ENCODE data around the gene MYO1C.

MYO1C gene

DNA sequence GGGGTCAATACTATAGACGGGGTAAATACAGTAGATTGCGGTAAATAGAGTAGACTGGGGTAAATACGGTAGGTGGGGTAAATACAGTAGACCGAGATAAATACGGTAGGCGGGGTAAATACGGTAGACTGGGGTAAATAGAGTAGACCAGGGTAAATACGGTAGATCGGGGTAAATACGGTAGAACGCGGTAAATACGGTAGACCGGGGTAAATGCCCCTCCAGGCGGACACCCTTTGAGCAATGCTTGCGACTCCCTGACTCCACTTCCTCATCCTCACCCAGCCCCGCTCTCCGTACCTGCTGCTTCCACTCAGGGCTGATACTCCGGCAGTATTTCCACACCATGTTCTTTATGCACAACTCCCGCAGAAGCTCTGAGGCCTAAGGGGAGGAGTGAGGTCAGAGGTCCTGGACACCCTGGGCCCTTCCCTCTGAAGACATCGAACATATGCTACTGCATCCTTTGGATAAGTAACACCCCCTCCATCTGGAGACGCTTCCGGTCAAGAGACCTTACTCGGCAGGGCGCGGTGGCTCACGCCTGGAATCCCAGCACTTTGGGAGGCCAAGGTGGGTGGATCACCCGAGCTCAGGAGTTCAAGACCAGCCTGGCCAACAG lies 23.1 kb downstream of the MYO1C start:
- peaks cover 12% of the 10 kb centered on the region; the same call in 1 of the 2 replicates for H3K27me3 ChIP-seq
- H3K27ac ChIP-seq, result no peak overlapping the region
- peaks cover 57% of the 10 kb centered on the region for H4K20me1 ChIP-seq
- H3K9me3 ChIP-seq, result peaks cover 13% of the 10 kb centered on the region
- H3K4me1 ChIP-seq, result peaks cover 56% of the 10 kb centered on the region
- H3K9ac ChIP-seq, result no peak overlapping the region
- peaks cover 61% of the 10 kb centered on the region for H3K36me3 ChIP-seq
- no peak for TF ChIP-seq Cebpa-rat (IDR thresholded peaks at IDR 0.05)
- H3K4me3 ChIP-seq, result no peak overlapping the region
- no peak overlapping the region for H3K4me2 ChIP-seq

DNA sequence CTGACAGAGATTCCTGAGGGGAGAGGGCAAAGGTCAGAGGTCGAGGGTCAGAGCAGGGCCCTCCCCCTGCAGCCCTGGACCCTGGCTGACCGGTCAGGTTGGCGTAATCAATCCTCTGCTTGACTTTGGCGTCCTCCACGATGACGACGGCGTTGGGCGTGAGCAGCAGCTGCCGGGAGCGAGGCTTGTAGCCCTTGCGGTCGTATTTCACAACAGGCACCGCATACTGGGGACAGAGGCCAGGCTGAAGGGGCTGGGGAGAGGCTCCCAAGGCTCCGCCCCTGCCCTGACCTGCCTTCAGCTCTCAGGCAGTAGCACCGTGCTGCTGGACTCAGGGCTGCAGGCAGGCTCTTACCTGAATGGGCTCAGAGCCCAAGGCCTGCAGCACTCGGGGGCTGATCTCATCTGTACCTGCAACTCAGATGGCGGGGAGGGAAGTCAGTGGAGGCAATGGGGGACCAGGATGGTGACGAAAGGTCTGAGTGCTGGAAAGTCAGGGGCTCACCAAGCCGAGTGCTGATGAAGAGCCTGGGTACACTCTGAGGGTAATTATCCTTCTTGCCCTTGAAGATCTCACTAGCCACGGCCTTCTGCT lies 24.5 kb downstream of the MYO1C start:
- peaks cover 13% of the 10 kb centered on the region for H3K9me3 ChIP-seq
- H4K20me1 ChIP-seq, result peaks cover 57% of the 10 kb centered on the region
- TF ChIP-seq Cebpa-rat (IDR thresholded peaks at IDR 0.05), result no peak
- no peak overlapping the region for H3K27ac ChIP-seq
- peaks cover 56% of the 10 kb centered on the region for H3K4me1 ChIP-seq
- H3K4me3 ChIP-seq, result no peak overlapping the region
- H3K27me3 ChIP-seq, result peaks cover 18% of the 10 kb centered on the region; the same call in 1 of the 2 replicates
- H3K4me2 ChIP-seq, result no peak overlapping the region
- peaks cover 61% of the 10 kb centered on the region for H3K36me3 ChIP-seq
- no peak overlapping the region for H3K9ac ChIP-seq

DNA sequence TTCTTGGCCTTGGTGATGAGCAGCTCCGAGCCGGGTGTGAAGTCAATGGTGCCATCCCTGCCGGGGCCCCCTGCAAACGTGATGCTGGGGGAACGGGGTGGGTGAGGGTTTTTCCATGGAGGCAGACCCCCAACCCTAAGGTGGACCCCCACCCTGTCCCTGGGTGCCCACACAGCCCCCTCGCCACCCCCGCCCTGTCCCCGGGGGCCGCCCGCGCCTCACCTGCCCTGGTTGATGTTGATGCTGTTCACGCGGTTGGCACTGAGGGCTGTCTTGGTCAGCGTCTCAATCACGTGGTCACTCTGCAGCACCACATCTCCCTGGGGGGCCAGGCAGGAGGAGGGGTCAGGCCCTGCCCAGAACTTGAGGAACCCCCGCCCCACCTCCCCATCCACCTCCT lies 25.2 kb downstream of the MYO1C start:
- H3K36me3 ChIP-seq, result peaks cover 58% of the 10 kb centered on the region
- peaks cover 56% of the 10 kb centered on the region for H3K4me1 ChIP-seq
- H3K9ac ChIP-seq, result no peak overlapping the region
- H3K4me2 ChIP-seq, result no peak overlapping the region
- peaks cover 21% of the 10 kb centered on the region for H3K27me3 ChIP-seq
- no peak for TF ChIP-seq Cebpa-rat (IDR thresholded peaks at IDR 0.05)
- H3K9me3 ChIP-seq, result peaks cover 13% of the 10 kb centered on the region
- no peak overlapping the region for H3K27ac ChIP-seq
- H4K20me1 ChIP-seq, result peaks cover 57% of the 10 kb centered on the region
- H3K4me3 ChIP-seq, result no peak overlapping the region

DNA sequence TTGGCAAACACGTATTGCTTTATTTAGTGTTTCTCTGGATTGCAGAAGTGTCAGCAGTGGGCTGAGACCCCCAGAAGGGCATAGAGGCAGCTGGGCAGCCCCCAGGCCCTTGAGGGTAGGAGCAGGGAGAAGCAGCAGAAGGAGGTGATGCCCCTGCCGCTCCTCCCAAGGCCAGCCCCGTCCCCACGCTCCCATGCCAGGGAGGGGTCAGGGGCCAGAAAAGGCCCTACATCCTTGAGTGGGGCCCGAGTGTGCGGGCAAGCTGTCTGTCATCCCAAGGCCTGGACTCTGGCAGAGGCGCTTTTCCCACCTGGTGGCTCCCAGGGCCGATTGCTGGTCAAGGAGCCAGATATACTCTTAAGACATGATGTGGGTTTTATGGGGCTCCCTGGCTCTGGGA lies 28.3 kb downstream of the MYO1C start:
- Histone ChIP-seq H3K9ac (no peak overlapping the region), H4K20me1 (peaks cover 60% of the 10 kb centered on the region), H3K4me3 (no peak overlapping the region), H3K4me1 (peaks cover 37% of the 10 kb centered on the region), H3K9me3 (peaks cover 4% of the 10 kb centered on the region), H3K4me2 (peak overlapping the region; percentile 65; the same call in 1 of the 2 replicates), H3K27ac (no peak overlapping the region), H3K36me3 (peaks cover 36% of the 10 kb centered on the region), H3K27me3 (peaks cover 37% of the 10 kb centered on the region)
- no peak for TF ChIP-seq Cebpa-rat (IDR thresholded peaks at IDR 0.05)

DNA sequence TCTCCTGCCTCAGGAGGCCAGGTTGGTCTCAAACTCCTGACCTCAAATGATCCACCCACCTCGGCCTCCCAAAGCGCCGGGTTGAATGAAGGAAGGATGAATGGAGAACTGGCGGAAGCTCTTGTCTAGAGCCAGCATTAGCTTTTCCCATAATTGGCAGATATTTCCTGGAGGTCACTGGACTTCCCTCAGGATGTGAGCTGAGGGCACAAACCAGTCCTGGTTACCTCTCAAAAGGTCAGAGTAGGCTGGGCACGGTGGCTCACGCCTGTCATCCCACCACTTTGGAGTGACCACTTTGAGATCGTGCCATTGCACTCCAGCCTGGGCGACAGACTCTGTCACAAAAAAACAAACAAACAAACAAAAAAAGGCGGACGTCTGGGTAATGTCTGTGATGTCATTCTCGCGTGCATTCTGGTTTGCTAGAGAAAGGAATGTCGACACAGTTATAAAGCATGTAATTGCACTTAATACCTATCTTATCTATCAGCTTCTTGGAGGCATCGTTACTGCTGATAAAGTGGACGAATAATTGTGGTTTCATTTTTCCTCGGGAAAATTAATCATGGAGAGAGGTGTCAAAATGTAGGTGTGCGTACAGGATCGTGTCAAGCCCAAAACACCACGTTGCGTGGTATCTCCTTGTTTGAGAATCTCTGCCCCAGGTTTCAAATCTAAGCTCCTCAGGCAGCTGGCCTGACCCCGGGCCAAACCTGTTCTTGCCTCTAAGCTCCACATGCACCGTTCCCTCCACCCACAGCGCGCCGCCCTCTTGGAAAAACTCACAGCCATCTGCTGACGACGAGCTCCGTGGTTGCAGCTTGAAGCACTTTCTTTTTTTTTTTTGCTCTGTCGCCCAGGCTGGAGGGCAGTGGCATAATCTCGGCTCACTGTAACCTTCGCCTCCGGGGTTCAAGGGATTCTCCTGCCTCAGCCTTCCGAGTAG lies 30.0 kb downstream of the MYO1C start:
- Histone ChIP-seq H3K36me3 (peaks cover 20% of the 10 kb centered on the region), H3K27ac (no peak overlapping the region), H3K27me3 (peaks cover 37% of the 10 kb centered on the region), H4K20me1 (peaks cover 60% of the 10 kb centered on the region), H3K9me3 (no peaks in the 10 kb centered on the region), H3K4me3 (no peak overlapping the region), H3K9ac (no peak overlapping the region), H3K4me2 (peak overlapping the region; percentile 65), H3K4me1 (peaks cover 30% of the 10 kb centered on the region)
- no peak for TF ChIP-seq Cebpa-rat (IDR thresholded peaks at IDR 0.05)

DNA sequence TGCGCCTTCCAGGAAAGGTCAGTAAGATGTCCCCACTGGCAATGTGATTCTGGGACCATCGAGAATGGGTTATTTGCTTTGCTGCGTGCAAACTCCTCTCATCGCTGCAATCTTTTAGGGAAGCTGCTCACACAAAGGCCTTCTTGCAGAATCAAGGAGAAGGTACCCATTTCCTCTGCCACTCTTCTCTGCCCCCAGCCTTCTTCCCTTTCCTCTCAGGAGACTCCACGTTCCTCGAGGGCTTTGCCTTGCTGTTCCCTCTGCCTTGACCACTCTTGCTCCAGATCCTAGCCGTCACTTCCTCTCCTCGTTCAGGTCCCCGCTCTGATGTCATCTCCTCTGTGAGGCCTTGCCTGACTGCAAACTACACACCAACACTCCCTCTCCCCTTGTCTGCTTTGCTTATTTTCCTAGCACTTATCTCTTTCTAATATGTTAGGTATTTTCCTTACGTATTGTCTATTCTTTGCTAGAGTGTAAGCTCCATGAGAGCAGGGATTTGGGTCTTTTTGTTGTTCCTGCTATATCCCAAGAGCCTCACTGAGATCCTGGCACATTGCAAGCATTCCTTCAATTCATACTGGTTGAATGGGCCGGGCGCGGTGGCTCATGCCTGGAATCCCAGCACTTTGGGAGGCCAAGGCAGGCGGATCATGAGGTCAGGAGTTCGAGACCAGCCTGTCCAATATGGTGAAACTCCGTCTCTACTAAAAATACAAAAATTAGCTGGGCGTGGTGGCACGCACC lies 31.1 kb downstream of the MYO1C start:
- Histone ChIP-seq H3K4me3 (no peak overlapping the region), H3K27ac (no peak overlapping the region), H3K9ac (no peak overlapping the region), H3K4me1 (peaks cover 38% of the 10 kb centered on the region), H3K36me3 (peaks cover 12% of the 10 kb centered on the region), H4K20me1 (peaks cover 60% of the 10 kb centered on the region), H3K4me2 (no peak overlapping the region), H3K9me3 (no peaks in the 10 kb centered on the region), H3K27me3 (peaks cover 37% of the 10 kb centered on the region)
- TF ChIP-seq Cebpa-rat (IDR thresholded peaks at IDR 0.05), result no peak

DNA sequence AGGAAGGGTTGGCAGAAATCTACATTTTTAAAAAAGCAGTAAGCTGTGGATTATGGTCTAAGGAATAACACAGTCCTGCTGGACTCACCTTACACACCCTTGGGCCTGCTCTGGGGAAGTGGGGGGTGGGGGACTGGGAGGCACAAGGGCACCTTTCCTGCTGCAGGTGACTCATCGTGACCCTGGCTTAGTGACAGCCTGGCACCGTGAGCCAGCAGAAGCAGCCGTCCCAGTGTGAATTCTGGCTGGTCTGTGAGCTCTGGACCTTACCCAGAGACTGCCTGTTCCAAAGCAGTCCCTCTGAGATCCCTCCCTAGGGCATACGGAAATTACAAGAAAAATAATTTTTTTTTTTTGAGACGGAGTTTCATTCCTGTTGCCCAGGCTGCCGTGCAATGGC lies 32.3 kb downstream of the MYO1C start:
- TF ChIP-seq Cebpa-rat (IDR thresholded peaks at IDR 0.05), result no peak
- H4K20me1 ChIP-seq, result peaks cover 57% of the 10 kb centered on the region
- H3K27me3 ChIP-seq, result peaks cover 30% of the 10 kb centered on the region
- H3K27ac ChIP-seq, result no peak overlapping the region
- no peak overlapping the region for H3K9ac ChIP-seq
- H3K36me3 ChIP-seq, result peaks cover 1% of the 10 kb centered on the region; the same call in 1 of the 2 replicates
- no peak overlapping the region for H3K4me3 ChIP-seq
- H3K4me1 ChIP-seq, result peaks cover 38% of the 10 kb centered on the region
- H3K4me2 ChIP-seq, result no peak overlapping the region
- H3K9me3 ChIP-seq, result no peaks in the 10 kb centered on the region

DNA sequence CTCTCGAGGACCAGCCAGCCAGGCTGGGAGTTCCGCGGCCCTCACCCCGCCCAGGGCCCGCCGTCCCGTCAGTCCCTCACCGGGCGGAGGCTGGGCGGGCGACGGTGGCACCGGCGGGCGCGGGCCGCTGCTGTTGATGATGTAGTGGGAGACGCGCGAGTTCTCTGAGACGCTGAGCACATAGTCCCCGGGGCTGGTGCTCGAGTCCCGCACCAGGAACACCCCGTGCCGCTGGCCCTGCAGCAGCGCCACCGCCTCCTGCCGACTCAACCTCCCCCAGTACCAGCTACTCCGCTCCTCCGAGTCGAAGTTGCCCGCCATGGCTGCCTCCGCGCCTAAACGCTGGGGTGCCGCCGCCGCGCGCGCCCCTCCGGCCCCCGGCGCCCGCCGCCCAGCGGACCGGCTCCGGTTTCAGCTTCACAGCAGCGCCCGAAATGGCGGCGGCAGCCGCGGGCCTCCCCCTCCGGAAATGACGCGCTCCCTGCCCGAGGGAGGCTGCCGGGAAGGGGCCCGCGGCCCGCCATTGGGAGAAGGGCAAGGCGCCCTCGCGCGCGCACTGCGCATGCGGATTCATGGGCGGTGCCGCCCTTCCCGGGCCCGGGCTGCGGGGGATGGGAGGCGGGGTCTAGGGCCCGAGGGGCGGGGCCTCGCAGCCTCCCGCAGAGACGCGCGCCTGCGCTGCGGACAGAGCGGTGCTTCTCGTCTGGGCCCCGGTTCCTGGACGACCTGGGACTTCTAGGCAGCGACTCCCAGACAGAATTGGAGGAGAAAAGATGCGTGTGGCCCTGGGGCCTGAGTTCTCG lies 36.5 kb downstream of the MYO1C start, which contains the start of gene CRK:
Gene CRK (minus strand): TSS at position 436 of the 803 bp plus-strand sequence. CDS start 115 bp downstream, at position 321.
- Histone ChIP-seq H4K20me1 (peaks cover 57% of the 10 kb centered on the region), H3K4me2 (peak within 1 kb of the TSS; percentile 94), H3K36me3 (peaks cover 25% of the 10 kb centered on the region), H3K4me1 (peaks cover 33% of the 10 kb centered on the region), H3K27me3 (peaks cover 4% of the 10 kb centered on the region), H3K9me3 (no peaks in the 10 kb centered on the region), H3K4me3 (peak within 1 kb of the TSS; percentile 100), H3K27ac (peak within 1 kb of the TSS; percentile 97), H3K9ac (peak within 1 kb of the TSS; percentile 98)
- TF ChIP-seq Cebpa-rat (IDR thresholded peaks at IDR 0.05), result no peak
